Stimulated activated CD8-positive, alpha-beta memory T cell treated with anti-CD3 and anti-CD28 coated beads, Interleukin-4, amount 100 ng/mL, for 1 hour (primary cell): ENCODE data around the gene PLG.
"Not testable (repeated sequence)": the region's sequence is repeated elsewhere in the genome, so short reads cannot be mapped to it uniquely, and the experiment has no call there.

Source experiments
- DNase-seq, 2 donors: peaks; one replicate each; pipeline ENCODE4 v3.0.0-alpha.2; 2020; ENCODE audit warnings: low read depth in 2 of 2, low spot score in 1 of 2

The PLG gene

GRCh38 chr6:160697826-160698225 lies 4.2 kb upstream of the PLG start:
- DNase-seq, result no peak

GRCh38 chr6:160704688-160705087 lies 2.6 kb downstream of the PLG start:
- not testable (repeated sequence) for DNase-seq

GRCh38 chr6:160708993-160709392 lies 6.9 kb downstream of the PLG start:
- DNase-seq, result not testable (repeated sequence)

GRCh38 chr6:160714731-160715316 lies 12.8 kb downstream of the PLG start:
- DNase-seq, result no peak

- DNase-seq, result no peak
Observed at GRCh38 chr6:160730911-160731310, 28.9 kb downstream of the PLG start.

DNA sequence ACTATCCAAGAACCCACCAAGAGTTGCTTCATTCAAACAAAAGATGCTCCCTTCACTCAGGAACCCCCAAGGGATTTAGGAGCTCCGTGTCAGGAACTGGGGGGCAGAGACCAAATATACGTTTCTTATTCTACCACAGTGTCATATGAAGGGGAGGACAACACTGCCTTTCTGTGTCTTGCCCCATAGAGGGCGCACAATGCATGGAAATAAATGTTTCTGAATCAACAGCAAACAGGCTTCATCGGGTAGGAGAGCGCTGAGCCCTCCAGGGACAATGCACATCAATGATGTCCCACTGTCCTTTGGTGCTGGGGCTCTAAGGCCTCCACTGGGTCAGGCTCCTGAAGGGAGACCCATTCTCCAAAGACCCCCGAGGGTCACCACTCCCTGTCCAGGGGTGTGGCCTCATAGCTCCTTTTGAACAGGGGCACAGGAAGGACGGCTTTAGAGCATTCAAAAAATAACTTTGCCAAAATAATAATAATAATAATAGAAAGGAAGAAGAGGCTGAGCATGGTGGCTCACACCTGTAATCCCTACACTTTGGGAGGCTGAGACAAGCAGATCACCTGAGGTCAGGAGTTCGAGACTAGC lies 31.1 kb downstream of the PLG start:
- DNase-seq, result no peak

DNA sequence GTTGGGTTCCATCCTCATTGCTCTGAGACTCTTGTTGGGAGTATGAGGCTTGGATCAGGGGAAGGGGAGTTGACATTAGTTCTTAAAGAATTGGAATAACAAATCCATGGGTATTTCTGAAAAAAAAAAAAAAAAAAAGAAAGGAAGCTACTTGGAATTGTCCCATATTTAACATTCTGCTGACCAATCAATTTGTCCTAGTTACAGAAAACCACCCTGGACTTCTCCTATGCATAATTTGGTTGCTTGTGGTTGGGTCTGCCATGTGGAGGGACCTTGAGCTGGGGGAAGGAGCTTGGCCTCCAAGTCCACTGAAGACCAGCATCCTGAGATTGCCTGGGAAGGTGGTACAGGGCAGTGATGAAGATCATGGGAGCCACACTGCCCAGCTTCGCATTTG lies 32.6 kb downstream of the PLG start:
- DNase-seq, result no peak

- DNase-seq, result no peak
Observed at GRCh38 chr6:160735523-160735922, 33.5 kb downstream of the PLG start.

GRCh38 chr6:160737934-160738333 lies 35.9 kb downstream of the PLG start:
- DNase-seq, result no peak

DNA sequence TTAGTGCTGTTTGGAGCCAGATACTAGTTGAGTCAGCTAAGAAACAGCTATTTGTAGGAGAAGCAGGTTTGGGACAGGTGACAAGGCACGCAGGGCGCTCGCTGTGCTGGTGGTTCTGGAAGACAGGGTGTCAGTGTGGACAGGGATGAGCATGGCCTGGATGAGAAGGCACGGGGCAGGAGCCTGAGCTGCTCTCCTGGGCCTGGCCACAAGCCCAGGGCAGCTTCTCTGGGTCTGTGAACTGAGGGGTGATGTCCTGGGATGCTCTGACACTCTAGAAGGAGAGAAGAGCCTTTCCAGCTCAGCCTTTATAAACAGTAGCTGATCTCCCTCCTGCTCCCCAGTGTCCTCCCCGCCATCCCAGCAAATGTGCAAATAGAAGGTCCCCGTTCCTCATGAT lies 37.9 kb downstream of the PLG start:
- no peak for DNase-seq

DNA sequence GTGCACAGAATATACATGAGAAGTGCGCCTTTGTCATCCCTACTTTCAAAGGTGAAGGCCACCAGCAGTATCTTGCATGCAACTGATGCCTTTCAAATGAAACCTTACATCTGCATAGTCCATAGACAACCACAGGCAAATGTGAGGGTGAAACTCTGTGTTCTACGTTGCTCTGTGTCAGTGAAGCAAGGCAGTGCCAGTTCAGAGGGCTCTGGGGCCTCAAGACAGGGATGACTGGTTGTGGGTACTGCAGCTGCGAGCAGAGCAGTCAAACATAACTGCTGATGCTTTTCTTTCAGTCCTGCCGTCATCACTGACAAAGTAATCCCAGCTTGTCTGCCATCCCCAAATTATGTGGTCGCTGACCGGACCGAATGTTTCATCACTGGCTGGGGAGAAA lies 39.0 kb downstream of the PLG start:
- not testable (repeated sequence) for DNase-seq

DNA sequence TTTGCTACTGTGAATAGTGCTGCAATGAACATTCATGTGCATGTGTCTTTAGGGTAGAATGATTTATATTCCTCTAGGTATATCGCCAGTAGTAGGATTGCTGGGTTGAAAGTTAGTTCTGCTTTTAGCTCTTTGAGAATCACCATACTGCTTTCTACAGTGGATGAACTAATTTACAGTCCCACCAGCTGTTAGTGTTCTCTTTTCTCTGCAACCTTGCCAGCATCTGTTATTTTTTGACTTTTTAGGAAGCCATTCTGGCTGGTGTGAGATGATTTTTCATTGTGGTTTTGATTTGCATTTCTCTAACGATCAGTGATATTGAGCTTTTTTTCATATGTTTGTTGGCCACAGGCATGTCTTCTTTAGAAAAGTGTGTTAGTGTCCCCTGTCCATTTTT lies 40.0 kb downstream of the PLG start:
- no peak for DNase-seq

- DNase-seq, result no peak
Observed at GRCh38 chr6:160750276-160750689, 48.2 kb downstream of the PLG start.

- not testable (repeated sequence) for DNase-seq
Observed at GRCh38 chr6:160753211-160753610, 51.2 kb downstream of the PLG start.

- no peak for DNase-seq
Observed at GRCh38 chr6:160755165-160755564, 53.1 kb downstream of the PLG start.

- DNase-seq, result no peak
Observed at GRCh38 chr6:160756021-160756420, 54.0 kb downstream of the PLG start.

GRCh38 chr6:160756871-160757270 lies 54.8 kb downstream of the PLG start:
- no peak for DNase-seq

DNA sequence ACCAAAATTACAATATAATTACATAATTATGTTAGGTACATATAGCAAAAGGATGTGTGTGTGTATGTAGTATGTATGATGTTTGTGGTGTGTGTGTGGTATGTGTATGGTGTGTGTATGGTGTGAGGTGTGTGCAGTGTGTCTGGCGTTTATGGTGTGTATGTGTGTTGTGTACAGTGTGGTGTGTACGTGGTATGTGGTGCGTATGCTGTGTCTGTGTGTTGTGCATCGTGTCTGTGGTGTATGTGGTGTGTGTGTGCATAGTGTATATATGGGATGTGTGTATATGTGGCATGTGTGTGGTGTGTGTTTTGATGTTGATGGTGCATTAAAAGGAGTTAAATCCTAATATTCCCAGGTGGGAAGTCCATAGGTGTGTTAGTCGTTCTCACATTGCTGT lies 62.8 kb downstream of the PLG start:
- no peak for DNase-seq

DNA sequence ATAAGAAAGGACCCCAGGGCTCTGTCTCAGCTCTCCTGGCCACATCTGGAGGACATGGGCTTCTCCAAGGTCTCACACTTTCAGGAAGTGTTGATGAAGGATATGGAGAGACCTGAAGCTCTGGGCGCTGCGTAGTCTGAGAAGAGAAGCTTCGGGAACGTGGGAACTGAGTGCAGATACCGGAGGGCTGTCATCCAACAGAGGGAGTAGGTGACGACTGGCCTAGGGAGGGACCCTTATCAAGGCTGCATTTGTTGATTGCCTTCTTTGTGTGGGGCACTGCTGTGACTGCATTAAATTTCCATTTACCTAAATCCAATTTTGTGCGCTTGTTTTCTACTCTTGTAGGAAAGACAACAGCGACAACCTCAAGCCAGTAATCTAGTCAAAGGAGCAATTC lies 63.4 kb downstream of the PLG start:
- DNase-seq, result no peak

DNA sequence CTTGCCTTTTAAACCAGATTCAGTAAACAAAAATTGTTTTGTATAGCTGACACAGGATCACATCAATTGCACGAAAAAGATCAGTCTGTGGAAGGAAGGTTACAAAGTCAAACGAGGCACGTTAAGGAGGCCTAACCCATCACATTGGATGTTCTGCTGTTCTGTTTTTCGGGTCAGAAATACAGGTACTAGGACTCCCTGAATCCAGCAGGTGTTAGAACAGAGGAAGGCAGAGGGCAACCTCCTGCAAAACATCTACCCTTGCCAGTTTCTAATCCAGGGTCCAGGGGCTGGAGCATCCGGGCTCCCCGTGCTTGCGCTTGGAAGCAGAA lies 64.6 kb downstream of the PLG start:
- DNase-seq, result no peak

GRCh38 chr6:160766989-160767646 lies 65.1 kb downstream of the PLG start:
- peak in 1 of 2 donors; percentile 14 for DNase-seq

DNA sequence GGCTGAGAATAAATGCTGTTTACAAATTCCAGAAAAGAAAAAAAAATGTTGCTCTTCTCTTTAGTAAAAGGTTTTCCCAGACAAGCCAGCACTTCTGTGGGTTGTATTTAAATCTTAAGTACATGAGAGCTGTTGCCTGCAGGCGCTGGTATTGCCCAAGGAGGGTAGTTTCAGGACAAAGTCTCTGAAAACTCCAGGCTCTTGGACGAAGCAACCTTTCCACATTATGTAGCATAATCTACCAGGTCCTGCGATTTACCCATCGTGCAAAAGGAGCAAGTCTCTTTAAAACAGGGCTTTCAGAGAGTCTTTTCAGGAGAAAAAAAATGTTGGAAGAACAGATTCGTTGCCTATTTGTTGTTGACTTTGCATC lies 65.6 kb downstream of the PLG start:
- no peak for DNase-seq

- no peak for DNase-seq
Observed at GRCh38 chr6:160768101-160768500, 66.1 kb downstream of the PLG start.
